Femur (tissue), 1 donor: ENCODE measurements around the gene CST11.
A peak's percentile ranks its signal among the peaks of the same experiment; 100 is the strongest.

Experiments used
- DNase-seq: peaks from one replicate; pipeline ENCODE4 v3.0.0-alpha.2; 2017

The CST11 gene

GRCh38 chr20:23453549-23454543 is 1.2 kb upstream of the CST11 start:
- no peak for DNase-seq

- DNase-seq, result no peak
Measured at GRCh38 chr20:23451956-23452487, 654 bp downstream of the CST11 start.

- DNase-seq, result no peak
Measured at GRCh38 chr20:23450877-23451276, 1.8 kb downstream of the CST11 start.

- no peak for DNase-seq
Measured at GRCh38 chr20:23449421-23449820, 3.3 kb downstream of the CST11 start.

GRCh38 chr20:23448167-23448566 is 4.5 kb downstream of the CST11 start:
- DNase-seq, result no peak

GRCh38 chr20:23446505-23446904 is 6.2 kb downstream of the CST11 start:
- DNase-seq, result peak; percentile 44

- no peak for DNase-seq
Measured at GRCh38 chr20:23445596-23446217, 7.0 kb downstream of the CST11 start.

GRCh38 chr20:23444859-23445258 is 7.8 kb downstream of the CST11 start:
- no peak for DNase-seq

GRCh38 chr20:23442436-23442835 is 10.2 kb downstream of the CST11 start:
- DNase-seq, result no peak

- peak; percentile 83 for DNase-seq
Measured at GRCh38 chr20:23441850-23442313, 10.8 kb downstream of the CST11 start.

- DNase-seq, result no peak
Measured at GRCh38 chr20:23440004-23440403, 12.7 kb downstream of the CST11 start.

- DNase-seq, result peak; percentile 37
Measured at GRCh38 chr20:23438661-23439060, 14.0 kb downstream of the CST11 start.

- no peak for DNase-seq
Measured at GRCh38 chr20:23437126-23437899, 15.4 kb downstream of the CST11 start.

- DNase-seq, result no peak
Measured at GRCh38 chr20:23436681-23437080, 16.0 kb downstream of the CST11 start.

GRCh38 chr20:23435626-23436539 is 16.8 kb downstream of the CST11 start:
- peak; percentile 50 for DNase-seq

GRCh38 chr20:23434521-23435313 is 18.0 kb downstream of the CST11 start:
- no peak for DNase-seq

- DNase-seq, result no peak
Measured at GRCh38 chr20:23433628-23434027, 19.0 kb downstream of the CST11 start.

- no peak for DNase-seq
Measured at GRCh38 chr20:23425129-23425528, 27.5 kb downstream of the CST11 start.

- peak; percentile 97 for DNase-seq
Measured at GRCh38 chr20:23420943-23421931, 31.4 kb downstream of the CST11 start, which contains the start of gene NAPB. NAPB (minus strand) TSS chr20:23421488; CDS start chr20:23421402, 86 bp downstream.
